ENCODE data around the gene RGS13.

RGS13 gene

DNA sequence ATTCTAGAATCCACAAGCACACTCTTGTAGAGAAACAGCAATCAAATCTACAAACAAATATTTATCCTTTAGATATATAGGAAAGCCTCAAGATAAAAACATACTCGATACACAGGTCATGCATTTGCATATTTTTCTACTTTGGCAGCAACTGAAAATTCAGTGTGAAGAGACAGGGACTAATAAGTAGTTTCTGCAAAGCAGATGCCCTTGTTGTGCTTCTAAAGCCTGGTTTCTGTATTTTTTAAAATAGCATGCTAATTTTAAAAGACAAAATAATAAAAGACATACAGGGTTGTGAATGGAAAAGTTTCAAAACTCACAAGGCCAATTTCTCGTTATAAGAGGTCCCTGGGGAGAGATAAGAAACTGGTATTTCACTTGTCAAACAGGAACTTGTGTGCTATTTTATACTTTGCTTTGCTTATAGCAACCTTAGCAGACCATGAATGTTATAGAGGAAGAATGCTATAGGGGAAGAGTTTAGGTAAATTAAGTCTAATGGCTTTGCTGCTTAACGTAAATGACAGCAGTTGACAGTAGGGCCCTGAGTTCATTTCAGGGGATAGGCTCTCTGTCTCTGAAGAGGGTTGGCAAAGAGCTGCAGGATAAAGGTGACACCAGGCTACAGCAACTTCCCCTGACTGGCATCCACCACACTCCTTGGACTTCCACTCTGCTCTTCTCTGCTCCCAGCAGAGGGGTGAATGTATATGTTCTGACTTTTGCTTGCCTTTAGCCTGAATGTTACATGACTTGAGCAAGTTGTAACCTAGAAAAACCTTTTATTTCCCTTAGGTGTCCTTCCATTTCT, 9.4 kb upstream of the RGS13 start:
- no peak for DNase-seq (ENCODE audit: low spot score)
- Histone ChIP-seq H3K27ac (peak overlapping the region in 1 of 2 donors; percentile 28), H3K4me3 (no peak overlapping the region)
- TF ChIP-seq, protein P1, sequence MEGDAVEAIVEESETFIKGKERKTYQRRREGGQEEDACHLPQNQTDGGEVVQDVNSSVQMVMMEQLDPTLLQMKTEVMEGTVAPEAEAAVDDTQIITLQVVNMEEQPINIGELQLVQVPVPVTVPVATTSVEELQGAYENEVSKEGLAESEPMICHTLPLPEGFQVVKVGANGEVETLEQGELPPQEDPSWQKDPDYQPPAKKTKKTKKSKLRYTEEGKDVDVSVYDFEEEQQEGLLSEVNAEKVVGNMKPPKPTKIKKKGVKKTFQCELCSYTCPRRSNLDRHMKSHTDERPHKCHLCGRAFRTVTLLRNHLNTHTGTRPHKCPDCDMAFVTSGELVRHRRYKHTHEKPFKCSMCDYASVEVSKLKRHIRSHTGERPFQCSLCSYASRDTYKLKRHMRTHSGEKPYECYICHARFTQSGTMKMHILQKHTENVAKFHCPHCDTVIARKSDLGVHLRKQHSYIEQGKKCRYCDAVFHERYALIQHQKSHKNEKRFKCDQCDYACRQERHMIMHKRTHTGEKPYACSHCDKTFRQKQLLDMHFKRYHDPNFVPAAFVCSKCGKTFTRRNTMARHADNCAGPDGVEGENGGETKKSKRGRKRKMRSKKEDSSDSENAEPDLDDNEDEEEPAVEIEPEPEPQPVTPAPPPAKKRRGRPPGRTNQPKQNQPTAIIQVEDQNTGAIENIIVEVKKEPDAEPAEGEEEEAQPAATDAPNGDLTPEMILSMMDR (IDR thresholded peaks at IDR 0.05) = no peak

DNA sequence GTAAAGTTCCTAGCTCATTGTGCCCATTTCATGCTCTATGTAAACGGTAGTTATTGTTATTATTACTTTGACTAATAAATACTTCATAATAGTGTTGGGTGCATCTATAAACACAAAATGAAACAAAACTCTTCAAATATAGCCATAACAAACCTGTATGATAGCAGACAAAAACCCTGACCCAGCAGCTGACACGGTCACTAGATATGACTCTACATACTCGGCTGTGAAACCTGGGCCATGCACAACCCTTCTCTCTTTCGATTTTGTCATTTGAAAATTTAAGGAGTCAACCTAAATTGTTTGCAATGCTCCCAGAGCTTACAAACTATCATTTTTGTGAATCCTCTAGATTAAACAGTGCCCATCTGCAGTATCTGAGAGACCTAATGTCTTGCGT, 8.0 kb upstream of the RGS13 start:
- TF ChIP-seq, protein P1 (IDR thresholded peaks at IDR 0.05) = no peak
- no peak overlapping the region for H3K4me3 ChIP-seq
- H3K27ac ChIP-seq = no peak overlapping the region
- DNase-seq (ENCODE audit: low spot score) = no peak

DNA sequence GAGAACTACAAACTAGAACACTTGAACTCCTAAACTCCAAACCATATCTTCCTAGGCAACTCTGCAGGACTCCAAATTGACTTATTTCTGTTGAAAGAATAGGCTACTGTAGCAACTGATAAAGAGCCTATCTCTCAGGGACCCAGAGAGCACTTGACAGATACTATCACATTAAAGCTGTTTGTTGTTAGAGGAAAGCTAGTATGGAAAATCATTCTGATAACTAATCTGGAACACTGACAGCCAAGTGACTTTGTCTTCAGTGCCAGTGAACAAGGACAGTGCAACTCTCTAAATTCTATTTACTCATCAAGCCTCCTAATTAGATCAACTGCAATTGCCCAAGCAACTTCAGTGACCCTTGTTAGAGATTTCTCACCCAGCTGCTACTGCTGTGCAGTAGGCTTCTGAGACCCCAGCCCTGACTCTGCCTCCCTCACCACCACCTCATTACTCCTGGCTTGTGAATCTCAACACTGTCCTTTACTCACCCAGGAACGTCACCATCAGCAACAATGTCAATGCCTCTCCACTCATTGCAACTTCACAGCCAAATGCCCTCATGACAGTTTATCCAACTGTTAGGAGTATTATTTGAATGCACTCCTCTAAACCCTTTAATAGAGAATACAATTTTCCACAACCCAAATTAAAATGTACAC, 7.4 kb upstream of the RGS13 start:
- H3K4me3 ChIP-seq = no peak overlapping the region
- TF ChIP-seq, protein P1 (IDR thresholded peaks at IDR 0.05) = no peak
- no peak overlapping the region for H3K27ac ChIP-seq
- no peak for DNase-seq (ENCODE audit: low spot score)

DNA sequence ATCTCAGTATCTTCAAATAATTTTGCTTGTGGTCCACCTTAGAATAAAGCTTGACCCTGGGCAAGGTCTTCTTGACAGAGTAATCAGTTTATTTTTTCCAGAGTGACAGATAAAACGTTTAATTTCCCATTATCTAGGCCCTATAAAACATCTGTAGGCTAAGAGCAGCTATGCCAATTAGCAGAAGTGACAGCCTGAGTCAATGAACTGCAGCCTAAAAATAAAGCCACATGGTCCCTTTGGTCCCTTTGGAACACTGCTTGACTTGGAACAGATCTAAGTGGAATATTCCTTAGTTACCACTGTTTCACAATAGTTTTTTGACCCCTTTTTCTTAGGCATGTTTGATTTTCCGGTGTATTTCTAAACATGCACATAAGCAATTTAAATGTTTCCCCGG, 6.3 kb upstream of the RGS13 start:
- Histone ChIP-seq H3K4me3 (no peak overlapping the region), H3K27ac (no peak overlapping the region)
- TF ChIP-seq, protein P1 (IDR thresholded peaks at IDR 0.05) = no peak
- no peak for DNase-seq (ENCODE audit: low spot score)

DNA sequence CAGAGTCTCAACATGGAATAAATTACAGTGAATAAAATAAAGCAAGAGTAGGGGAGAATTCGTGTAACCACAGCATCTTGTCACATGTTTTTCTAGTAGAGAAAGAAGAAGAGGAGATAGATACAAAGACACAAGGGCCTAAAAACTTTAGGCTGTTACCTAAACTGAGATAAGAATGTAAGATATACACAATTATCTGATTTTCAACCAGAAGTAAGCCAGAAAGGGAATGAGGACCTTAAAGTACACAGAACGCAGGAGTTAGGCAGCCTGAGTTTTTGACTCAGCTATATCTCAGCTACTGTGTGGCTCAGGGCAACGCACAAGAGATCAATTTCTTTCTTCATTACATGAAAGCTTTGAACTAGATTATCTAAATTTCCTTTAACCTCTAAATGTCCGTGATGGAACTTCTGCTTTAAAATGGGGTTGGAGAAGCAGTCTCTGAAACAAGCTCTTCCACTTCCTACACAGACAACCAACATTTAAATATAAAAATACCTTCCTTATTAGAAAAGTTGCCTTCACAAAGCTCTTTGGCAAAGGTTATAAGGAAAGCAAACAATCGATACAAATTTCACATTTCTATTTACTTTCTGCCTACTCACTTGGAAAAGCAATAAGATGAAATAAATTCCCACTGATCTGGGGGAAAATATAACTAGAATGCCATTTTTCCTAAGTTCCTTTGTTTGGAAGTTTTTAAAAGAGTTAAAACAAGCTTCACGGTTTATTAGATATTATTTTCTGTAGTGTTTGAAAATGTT, 5.2 kb upstream of the RGS13 start:
- TF ChIP-seq, protein P1 (IDR thresholded peaks at IDR 0.05) = no peak
- no peak overlapping the region for H3K4me3 ChIP-seq
- no peak overlapping the region for H3K27ac ChIP-seq
- DNase-seq (ENCODE audit: low spot score) = no peak

DNA sequence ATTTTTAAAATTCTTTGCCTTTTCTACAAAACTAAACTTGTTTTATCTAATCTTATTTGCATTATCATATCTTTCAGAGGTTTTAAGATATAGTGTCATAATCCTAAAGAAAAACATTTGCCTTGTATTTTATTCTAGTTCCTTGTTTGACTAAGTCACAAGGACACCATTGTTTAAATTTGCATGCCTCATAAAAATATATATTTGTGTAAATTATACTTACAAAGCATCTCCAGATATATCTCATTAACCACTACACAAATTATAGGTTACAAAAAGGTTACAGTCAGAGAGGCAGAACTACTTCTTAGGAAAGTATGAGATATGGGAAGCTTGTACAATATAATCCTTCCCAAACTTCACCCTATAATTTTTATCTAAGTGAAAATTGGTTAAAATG, 4.2 kb upstream of the RGS13 start:
- TF ChIP-seq, protein P1 (IDR thresholded peaks at IDR 0.05) = no peak
- no peak overlapping the region for H3K4me3 ChIP-seq
- no peak for DNase-seq (ENCODE audit: low spot score)
- H3K27ac ChIP-seq = no peak overlapping the region

Measured in coronary artery (tissue), 2 donors.